H1 (cell line): Measurements from ENCODE around the gene MMP15. TPM values are rescaled to one million over a fixed set of nuclear protein-coding genes. Genes with fewer than 3 reads are reported as not detected.

Experiments
- CBX5 ChIP-seq: fragments of 300-800, 300-1000 bp; sonication (generic); IDR thresholded peaks from 2 replicates; pipeline ENCODE4 v1.7.1; 2016; ENCODE audit warnings: antibody characterized with exemption, low read length, low read depth
- GABPA ChIP-seq: IDR thresholded peaks from 2 replicates; pipeline ENCODE4 v1.6.1; 2011; ENCODE audit warnings: mild to moderate bottlenecking, low read length, moderate library complexity, borderline replicate concordance; ENCODE audit not compliant: insufficient read depth
- HDAC2 ChIP-seq, 2 experiments: fragments of 300-600 bp in 1 of 2; sonication (generic) in 1 of 2; IDR thresholded peaks; 2 replicates each; pipeline ENCODE4 v1.6.1; 2011 to 2012; ENCODE audit warnings: low read depth in 2 of 2, low read length in 2 of 2, mild to moderate bottlenecking in 2 of 2, moderate library complexity in 2 of 2, borderline replicate concordance in 1 of 2, inconsistent platforms in 1 of 2
- PHF8 ChIP-seq: fragments of 200-600 bp; sonication (generic); conservative IDR thresholded peaks from 2 replicates; pipeline ENCODE4 v1.7.1; 2012; ENCODE audit warnings: low read depth, mild to moderate bottlenecking, inconsistent platforms, low read length, moderate library complexity
- SIN3A ChIP-seq, 2 experiments: IDR thresholded peaks in 1 of 2; conservative IDR thresholded peaks in 1 of 2; 2 replicates each; pipeline ENCODE4 v1.6.1; 2011 to 2012; ENCODE audit warnings: low read length in 2 of 2, improper control_type of control experiment in 1 of 2, low read depth in 1 of 2, mild to moderate bottlenecking in 1 of 2
- SP1 ChIP-seq: IDR thresholded peaks from 2 replicates; pipeline ENCODE4 v1.6.1; 2011; ENCODE audit warnings: low read depth, low read length
- TBP ChIP-seq: IDR thresholded peaks from 2 replicates; pipeline ENCODE4 v1.6.1; 2011; ENCODE audit warnings: low read depth, low read length, improper control_type of control experiment
- polyA plus RNA-seq, 7 experiments: library from polyadenylated mRNA; depleted of rRNA in 3 of 7; stranded (reverse) in 5 of 7; unstranded in 2 of 7; fragments of >200 nt in 5 of 7; fragments of 200-250 nt in 2 of 7; gene quantifications; 1 replicate in 5 of 7; 2 replicates in 1 of 7; 4 replicates in 1 of 7; pipeline versions ENCODE4 v1.2.1 to v1.2.3, GENCODE V29; 2011 to 2013; ENCODE audit warnings: missing spikeins in 2 of 7, mixed read lengths in 2 of 7
- total RNA-seq: library from RNA; stranded (reverse); fragmentation: NEBNext Ultra II Directional; extraction: Animal tissue kit (Norgen Biotek cat#: 25700); gene quantifications from 2 replicates; pipeline ENCODE4 v1.2.1, GENCODE V29; 2021

Gene MMP15
- total and polyA plus RNA-seq, 2 of the 8 experiments (the other 6 are each of a cell fraction or from before 2014, with no cell fraction given): 38.5 to 42.2 TPM

GRCh38 chr16:58021661-58022551 lies 3.6 kb upstream of the MMP15 start (continued):
- TF ChIP-seq HDAC2 (IDR thresholded peaks at IDR 0.05; ENCODE audit: borderline replicate concordance in 1 of 2, low read depth in 2 of 2, low read length in 2 of 2): no peak
- TF ChIP-seq CBX5: no peak
- TF ChIP-seq SP1: no peak
- no peak for TF ChIP-seq SIN3A (conservative IDR thresholded peaks at IDR 0.05 in 1 of 2, IDR thresholded peaks at IDR 0.05 in 1 of 2; ENCODE audit: low read depth in 1 of 2, low read length in 2 of 2)
- TF ChIP-seq GABPA: no peak
- no peak for TF ChIP-seq PHF8
- TF ChIP-seq TBP: no peak
- TF ChIP-seq, all 59 proteins: peak for 0
